Stimulated activated CD8-positive, alpha-beta memory T cell treated with anti-CD3 and anti-CD28 coated beads, Interleukin-15, amount 100 ng/mL, for 1 hour (primary cell): ENCODE measurements around the gene TCERG1L.

Experiments
- DNase-seq: peaks from one replicate; pipeline ENCODE4 v3.0.0-alpha.2; 2020; ENCODE audit warnings: low read depth

Gene TCERG1L

GRCh38 chr10:131124945-131125344 lies 186.6 kb downstream of the TCERG1L start:
- no peak for DNase-seq

GRCh38 chr10:131123496-131123895 lies 188.0 kb downstream of the TCERG1L start:
- no peak for DNase-seq

GRCh38 chr10:131121511-131122035 lies 189.9 kb downstream of the TCERG1L start:
- DNase-seq = no peak

GRCh38 chr10:131119626-131120355 lies 191.7 kb downstream of the TCERG1L start:
- no peak for DNase-seq

- DNase-seq = no peak
Measured at GRCh38 chr10:131117416-131118212, 193.9 kb downstream of the TCERG1L start.

GRCh38 chr10:131116991-131117375 lies 194.5 kb downstream of the TCERG1L start:
- no peak for DNase-seq

GRCh38 chr10:131116216-131116990 lies 195.1 kb downstream of the TCERG1L start:
- DNase-seq = no peak

- DNase-seq = no peak
Measured at GRCh38 chr10:131115801-131116200, 195.7 kb downstream of the TCERG1L start.

- no peak for DNase-seq
Measured at GRCh38 chr10:131115321-131115720, 196.2 kb downstream of the TCERG1L start.

- DNase-seq = no peak
Measured at GRCh38 chr10:131114846-131115245, 196.7 kb downstream of the TCERG1L start.

- no peak for DNase-seq
Measured at GRCh38 chr10:131113709-131114291, 197.7 kb downstream of the TCERG1L start.

GRCh38 chr10:131113165-131113564 lies 198.4 kb downstream of the TCERG1L start:
- DNase-seq = no peak

- no peak for DNase-seq
Measured at GRCh38 chr10:131112691-131113090, 198.8 kb downstream of the TCERG1L start.

- DNase-seq = no peak
Measured at GRCh38 chr10:131111471-131112080, 199.9 kb downstream of the TCERG1L start.

GRCh38 chr10:131111007-131111406 lies 200.5 kb downstream of the TCERG1L start:
- no peak for DNase-seq

GRCh38 chr10:131110241-131110783 lies 201.2 kb downstream of the TCERG1L start:
- DNase-seq = no peak

GRCh38 chr10:131109726-131110125 lies 201.8 kb downstream of the TCERG1L start:
- DNase-seq = no peak

GRCh38 chr10:131109291-131109690 lies 202.2 kb downstream of the TCERG1L start:
- no peak for DNase-seq

GRCh38 chr10:131107970-131108369 lies 203.6 kb downstream of the TCERG1L start:
- no peak for DNase-seq

- no peak for DNase-seq
Measured at GRCh38 chr10:131102676-131103075, 208.8 kb downstream of the TCERG1L start.

GRCh38 chr10:131102147-131102546 lies 209.4 kb downstream of the TCERG1L start:
- no peak for DNase-seq
